ENCODE data around the gene PHEX. TPM values are rescaled to one million over a fixed set of nuclear protein-coding genes. Genes with fewer than 3 reads are reported as not detected.

Gene PHEX
- total and polyA plus RNA-seq, 2 experiments from 2014 or later, result 0.05 to 0.21 TPM

GRCh38 chrX:22053481-22053880 is 21.4 kb downstream of the PHEX start (continued):
- TF ChIP-seq REST (IDR thresholded peaks at IDR 0.05; ENCODE audit: unreplicated experiment), result no peak
- TF ChIP-seq ZNF114 (CRISPR knock-in tag; IDR thresholded peaks at IDR 0.05), result no peak
- TF ChIP-seq JUNB (IDR thresholded peaks at IDR 0.05; ENCODE audit: unreplicated experiment), result no peak
- no peak for TF ChIP-seq STAT1 (IDR thresholded peaks at IDR 0.05; ENCODE audit: unreplicated experiment)
- no peak for TF ChIP-seq ZNF331 (CRISPR knock-in tag; IDR thresholded peaks at IDR 0.05; ENCODE audit: low read depth)
- no peak for TF ChIP-seq EZH2phosphoT487 (IDR thresholded peaks at IDR 0.05; ENCODE audit: unreplicated experiment)
- no peak for TF ChIP-seq CREB1 (CRISPR knock-in tag; IDR thresholded peaks at IDR 0.05; ENCODE audit: low read depth)
- TF ChIP-seq ETS1 (IDR thresholded peaks at IDR 0.05), result no peak
- TF ChIP-seq EZH2 (IDR thresholded peaks at IDR 0.05; ENCODE audit: low read depth, unreplicated experiment), result no peak

- ATAC-seq, result no peak
- H3F3A ChIP-seq (replicated peaks; ENCODE audit: low read depth), result no peaks in the 10 kb centered on the region
- no peak overlapping the region for H3K4me2 ChIP-seq
- TF ChIP-seq ZNF114 (CRISPR knock-in tag; IDR thresholded peaks at IDR 0.05), result no peak
- TF ChIP-seq CREB1 (CRISPR knock-in tag; IDR thresholded peaks at IDR 0.05; ENCODE audit: low read depth), result no peak
- TF ChIP-seq POLR2AphosphoS5 (IDR thresholded peaks at IDR 0.05; ENCODE audit: low read depth), result no peak
- TF ChIP-seq ZNF331 (CRISPR knock-in tag; IDR thresholded peaks at IDR 0.05; ENCODE audit: low read depth), result no peak
- no peak for TF ChIP-seq ETS1 (IDR thresholded peaks at IDR 0.05)
- no peak for TF ChIP-seq NANOG (IDR thresholded peaks at IDR 0.05; ENCODE audit: borderline replicate concordance)
- no peak for TF ChIP-seq CTCF (conservative IDR thresholded peaks at IDR 0.05; ENCODE audit: low read depth in 2 of 2)
- no peak for TF ChIP-seq STAT1 (IDR thresholded peaks at IDR 0.05; ENCODE audit: unreplicated experiment)
- no peak for TF ChIP-seq EZH2 (IDR thresholded peaks at IDR 0.05; ENCODE audit: low read depth, unreplicated experiment)
- TF ChIP-seq JUNB (IDR thresholded peaks at IDR 0.05; ENCODE audit: unreplicated experiment), result no peak
- H3K4me3 Mint-ChIP-seq, result no peak overlapping the region
- no peaks in the 10 kb centered on the region; the same call in 2 of the 3 replicates for H3K9me3 Mint-ChIP-seq
- H2AFZ ChIP-seq, result no peak overlapping the region
- H3K36me3 ChIP-seq (ENCODE audit: insufficient read depth), result no peaks in the 10 kb centered on the region
- no peak overlapping the region for H3K4me3 ChIP-seq
- no peak overlapping the region for H3K27ac ChIP-seq (ENCODE audit: low read depth)
- H3K27ac Mint-ChIP-seq, result no peak overlapping the region
- H3K9me2 ChIP-seq (ENCODE audit: insufficient read depth), result no peaks in the 10 kb centered on the region
- no peak for DNase-seq (ENCODE audit: low spot score)
- H3K79me2 ChIP-seq (replicated peaks; ENCODE audit: insufficient read depth), result no peaks in the 10 kb centered on the region
- H3K36me3 Mint-ChIP-seq (ENCODE audit: low read depth), result no peaks in the 10 kb centered on the region
- no peaks in the 10 kb centered on the region; the same call in 2 of the 3 replicates for H3K4me1 Mint-ChIP-seq
- no peaks in the 10 kb centered on the region for H3K4me1 ChIP-seq (ENCODE audit: insufficient read depth)
- H4K20me1 ChIP-seq (replicated peaks; ENCODE audit: insufficient read depth), result no peaks in the 10 kb centered on the region
- H3K27me3 Mint-ChIP-seq (ENCODE audit: insufficient read depth, low read depth, poor library complexity), result no peaks in the 10 kb centered on the region
- no peaks in the 10 kb centered on the region for H3K27me3 ChIP-seq (ENCODE audit: insufficient read depth)
Observed at GRCh38 chrX:22056235-22056634, 24.1 kb downstream of the PHEX start.
